Endometrium (tissue), 2 donors: Measurements from ENCODE around the gene MOV10L1.
"Not testable (repeated sequence)": the region's sequence is repeated elsewhere in the genome, so short reads cannot be mapped to it uniquely, and the experiment has no call there.

ENCODE experiments used
- FAIRE-seq: peaks from 2 replicates; lab custom pipeline; 2012; peaks lifted over from hg19 to GRCh38; lab: Jason Lieb, UNC
- donor health status: control.
- donor health status: control.

The MOV10L1 gene

DNA sequence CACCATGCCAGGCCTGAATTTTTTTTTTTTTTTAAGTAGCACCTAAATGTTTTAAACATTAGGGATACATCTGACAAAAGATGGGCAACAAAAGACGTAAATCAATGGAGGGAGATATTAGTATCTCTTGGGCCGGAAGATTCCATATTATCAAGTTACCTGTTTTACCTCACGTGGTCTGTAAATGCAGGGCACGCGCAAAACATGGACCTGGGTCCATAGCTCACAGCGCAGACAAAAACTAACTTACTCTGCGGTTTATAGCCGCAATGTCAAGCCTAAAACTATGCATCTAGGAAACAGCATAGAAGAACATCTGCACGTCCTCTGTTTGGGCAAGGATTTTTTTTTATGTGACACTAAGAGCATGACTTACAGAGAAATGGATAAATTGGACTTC lies 49.2 kb downstream of the MOV10L1 start:
- FAIRE-seq = no peak

DNA sequence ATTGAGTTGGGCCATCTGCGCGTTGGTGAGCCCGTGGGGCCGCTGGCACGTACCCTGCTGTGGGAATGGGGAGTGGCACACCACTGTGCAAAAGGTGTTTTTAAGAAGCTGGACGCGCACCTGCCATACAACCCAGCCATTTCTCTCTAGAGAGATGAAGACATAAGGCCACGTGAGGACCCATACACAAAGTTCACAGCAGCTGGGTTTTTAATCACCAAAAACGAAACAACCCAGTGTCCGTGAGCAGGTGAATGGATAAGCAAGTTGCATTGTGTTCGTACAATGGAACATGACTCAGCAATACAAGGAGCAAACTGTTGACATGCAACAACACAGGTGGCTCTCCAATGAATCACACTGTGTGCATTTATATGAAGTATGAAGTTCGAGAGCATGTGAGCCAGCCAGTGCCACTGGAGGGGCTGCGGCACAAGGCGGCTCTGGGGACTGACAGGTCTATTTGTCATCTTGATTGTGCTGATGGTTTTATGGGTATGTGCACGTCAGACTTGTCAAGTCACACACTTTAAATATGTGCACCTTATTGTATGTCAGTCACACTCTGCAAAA lies 50.1 kb downstream of the MOV10L1 start:
- no peak for FAIRE-seq

DNA sequence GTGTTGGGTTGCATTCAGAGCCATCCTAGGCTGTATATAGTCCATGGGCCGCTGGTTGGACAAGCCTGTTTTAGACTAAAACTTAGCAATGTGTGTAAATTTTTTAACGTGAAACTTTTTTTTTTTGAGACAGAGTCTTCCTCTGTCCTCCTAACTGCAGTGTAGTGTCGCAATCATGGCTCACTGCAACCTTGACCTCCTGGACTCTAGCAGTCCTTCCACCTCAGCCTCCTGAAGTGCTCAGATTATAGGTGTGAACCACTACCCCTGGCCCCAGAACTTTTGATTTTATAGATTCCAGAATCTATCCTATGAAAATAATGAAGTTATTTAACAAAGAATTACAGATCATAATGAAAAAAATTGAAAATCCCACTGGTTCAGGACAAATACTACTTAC lies 50.8 kb downstream of the MOV10L1 start:
- FAIRE-seq = no peak

DNA sequence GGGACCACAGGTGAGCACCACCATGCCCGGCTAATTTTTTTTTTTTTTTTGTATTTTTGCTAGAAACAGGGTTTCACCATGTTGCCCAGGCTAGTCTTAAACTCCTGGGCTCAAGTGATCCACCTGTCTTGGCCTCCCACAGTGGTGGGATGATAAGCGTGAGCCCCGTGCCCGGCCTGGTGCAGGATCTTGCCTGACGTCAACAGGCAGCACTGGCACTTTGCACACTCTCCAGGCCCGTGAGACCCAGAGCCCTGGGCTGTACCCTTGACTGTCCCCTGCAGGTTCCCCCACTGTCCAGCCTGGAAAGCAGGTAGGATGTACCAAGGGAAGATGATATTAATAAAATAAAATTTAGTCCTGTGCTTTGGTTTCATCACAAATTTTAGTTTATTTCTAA lies 51.7 kb downstream of the MOV10L1 start:
- FAIRE-seq = no peak

DNA sequence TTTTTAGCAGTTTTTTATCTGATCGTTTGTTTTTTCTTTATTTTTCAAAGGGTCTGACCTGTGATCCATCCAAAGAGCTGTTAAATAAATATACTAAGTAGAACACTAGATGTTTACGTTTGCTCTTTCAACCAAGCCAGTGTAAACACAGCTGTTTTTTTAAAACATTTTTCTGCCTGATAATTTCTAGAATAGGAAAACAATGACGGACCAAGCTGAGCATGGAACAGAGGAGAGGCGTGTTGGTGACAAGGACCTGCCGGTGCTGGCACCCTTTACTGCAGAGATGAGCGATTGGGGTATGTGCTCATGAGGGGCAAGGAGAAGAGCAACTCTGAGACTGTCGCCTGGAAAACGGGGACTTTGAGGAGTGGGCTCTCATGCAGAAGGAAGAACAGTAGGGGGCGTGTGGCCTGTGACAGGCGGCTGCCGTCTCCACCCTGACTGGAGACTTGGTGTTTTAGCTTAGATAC lies 52.1 kb downstream of the MOV10L1 start:
- peak; percentile 80 for FAIRE-seq

DNA sequence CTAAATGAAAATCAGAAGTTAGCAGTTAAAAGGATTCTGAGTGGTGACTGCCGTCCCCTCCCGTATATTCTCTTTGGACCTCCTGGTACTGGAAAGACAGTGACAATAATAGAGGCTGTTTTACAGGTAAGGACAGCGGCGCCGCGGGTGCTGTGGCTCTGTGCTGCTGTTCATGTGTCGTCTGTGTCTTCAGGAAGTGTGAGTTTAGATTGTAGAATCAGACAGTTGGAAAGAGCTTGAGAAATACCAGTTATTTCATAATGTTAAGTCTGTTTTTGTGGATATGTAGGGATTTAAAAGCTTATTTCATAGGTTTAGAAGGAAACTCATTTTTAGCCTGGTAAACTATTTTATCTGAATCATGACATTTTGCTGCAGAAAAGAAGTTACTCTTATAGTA lies 53.3 kb downstream of the MOV10L1 start:
- FAIRE-seq = no peak

DNA sequence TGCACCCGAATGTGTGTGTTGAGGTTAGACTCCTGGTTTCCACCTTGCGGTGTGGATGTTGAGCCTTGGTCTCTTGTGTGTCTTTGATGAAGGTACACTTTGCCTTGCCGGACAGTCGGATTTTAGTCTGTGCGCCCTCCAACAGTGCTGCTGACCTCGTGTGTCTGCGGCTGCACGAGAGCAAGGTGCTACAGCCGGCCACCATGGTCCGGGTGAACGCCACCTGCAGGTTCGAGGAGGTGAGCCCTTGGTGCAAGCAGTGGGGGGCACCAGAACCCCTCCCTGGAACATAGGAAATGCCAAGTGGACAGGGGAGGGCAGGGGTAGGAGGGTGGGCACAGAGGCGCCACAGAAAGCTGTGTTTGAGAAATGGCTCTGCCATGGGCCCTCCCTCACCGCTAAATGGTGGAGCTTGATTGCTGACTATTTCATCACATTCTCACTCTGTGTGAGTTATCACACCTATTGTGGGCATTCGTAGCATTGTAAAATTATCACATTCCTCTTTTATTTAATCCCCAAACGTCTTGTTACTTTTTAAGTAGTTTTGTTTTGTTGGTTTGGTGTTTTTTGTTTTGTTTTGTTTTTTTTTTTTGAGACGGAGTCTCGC lies 54.3 kb downstream of the MOV10L1 start:
- FAIRE-seq = no peak

DNA sequence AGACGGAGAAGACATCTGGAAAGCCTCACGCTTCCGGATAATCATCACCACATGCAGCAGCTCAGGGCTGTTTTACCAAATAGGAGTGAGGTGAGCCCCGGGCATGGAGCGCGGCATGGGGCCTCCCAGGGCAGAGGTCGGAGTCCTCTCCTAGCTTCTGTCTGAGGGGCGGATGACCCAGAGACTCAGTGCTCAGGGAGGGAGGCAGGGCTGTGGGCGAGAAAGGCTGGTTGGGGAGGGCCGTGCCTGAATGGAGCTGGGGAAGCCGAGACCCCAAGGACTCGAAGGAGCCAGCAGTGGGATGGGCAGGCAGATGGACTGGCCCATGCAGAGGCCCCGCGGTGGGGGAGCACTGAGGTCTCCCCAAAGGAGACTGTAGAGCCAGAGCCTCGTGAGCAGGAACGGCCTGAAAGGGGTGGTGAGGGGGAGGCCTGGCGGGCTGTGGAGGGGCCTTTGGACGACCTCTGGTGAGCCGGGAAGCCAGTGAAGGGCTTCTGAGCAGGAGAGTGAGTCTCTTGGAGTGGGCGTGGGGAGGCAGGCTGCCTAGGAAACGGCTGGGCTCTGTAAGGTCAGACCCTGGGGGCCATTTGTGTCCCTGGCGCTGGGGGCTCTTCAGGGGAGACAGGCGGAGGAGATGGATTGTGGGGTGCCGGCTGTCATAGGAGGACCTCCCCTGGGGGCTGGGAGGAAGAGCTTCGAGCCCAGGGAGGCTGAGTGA lies 56.1 kb downstream of the MOV10L1 start:
- FAIRE-seq = no peak

DNA sequence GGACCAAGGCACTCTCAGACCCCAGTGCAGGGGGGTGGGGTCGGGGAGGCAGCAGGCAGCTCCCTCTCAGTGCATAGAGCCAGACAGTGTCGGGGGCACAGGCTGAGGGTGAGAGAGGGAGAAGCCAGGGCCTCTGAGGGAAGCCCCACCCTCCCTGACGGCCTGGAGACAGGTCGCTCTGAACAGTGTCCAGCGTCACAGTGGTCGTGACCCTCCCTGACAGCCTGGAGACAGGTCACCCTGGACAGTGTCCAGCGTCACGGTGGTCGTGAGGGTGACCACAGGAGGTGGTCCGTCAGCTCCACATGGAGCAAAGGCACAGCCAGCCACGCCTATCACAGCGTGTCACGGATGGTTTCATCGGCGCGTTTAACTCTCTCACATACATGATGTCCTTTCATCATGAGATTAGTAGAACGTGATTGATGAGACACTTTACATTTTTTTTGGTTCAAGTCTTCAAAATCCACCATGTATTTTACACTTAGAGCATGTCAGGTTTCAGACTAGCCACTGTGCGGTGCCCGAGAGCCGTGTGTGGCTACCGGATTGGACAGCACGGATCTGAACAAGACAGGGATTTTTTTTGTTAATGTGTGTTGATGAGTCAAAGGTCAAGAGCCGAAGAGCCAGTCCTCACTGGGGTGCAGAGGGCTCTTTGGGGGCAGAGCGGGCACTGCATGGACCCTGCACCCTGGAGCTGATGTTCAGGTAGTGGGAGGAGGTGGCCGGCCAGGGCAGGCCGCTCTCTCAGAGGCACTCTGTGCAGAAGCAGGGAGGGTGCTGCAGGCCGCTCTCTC lies 56.8 kb downstream of the MOV10L1 start:
- peak; percentile 55 for FAIRE-seq

DNA sequence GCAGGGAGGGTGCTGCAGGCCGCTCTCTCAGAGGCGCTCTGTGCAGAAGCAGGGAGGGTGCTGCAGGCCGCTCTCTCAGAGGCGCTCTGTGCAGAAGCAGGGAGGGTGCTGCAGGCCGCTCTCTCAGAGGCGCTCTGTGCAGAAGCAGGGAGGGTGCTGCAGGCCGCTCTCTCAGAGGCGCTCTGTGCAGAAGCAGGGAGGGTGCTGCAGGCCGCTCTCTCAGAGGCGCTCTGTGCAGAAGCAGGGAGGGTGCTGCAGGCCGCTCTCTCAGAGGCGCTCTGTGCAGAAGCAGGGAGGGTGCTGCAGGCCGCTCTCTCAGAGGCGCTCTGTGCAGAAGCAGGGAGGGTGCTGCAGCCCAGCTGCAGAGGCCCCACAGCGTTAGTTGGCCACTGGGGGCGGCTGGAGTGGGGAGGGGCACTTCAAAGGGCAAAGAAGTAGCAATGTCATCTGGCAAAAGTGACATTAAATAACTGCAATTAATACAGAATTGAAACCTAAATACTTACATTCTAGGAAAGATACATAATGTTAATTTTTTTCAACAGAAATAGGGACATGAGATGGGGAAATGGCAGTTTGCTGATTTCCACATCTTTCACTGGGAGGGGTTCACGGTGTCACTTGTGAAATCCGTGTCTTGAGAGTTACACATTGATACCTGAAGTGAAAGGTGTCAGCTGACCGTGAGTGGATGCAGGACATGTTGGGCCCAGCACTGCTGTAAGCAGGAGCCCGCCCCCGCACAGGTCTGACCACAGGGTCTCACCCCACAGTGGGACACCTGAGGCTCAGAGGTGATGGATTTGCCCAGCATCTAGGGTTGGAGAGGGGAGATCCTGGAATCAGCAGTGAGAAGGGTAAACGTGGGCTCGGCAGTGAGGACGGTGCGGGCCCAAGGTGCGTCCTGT lies 57.7 kb downstream of the MOV10L1 start:
- FAIRE-seq = not testable (repeated sequence)

DNA sequence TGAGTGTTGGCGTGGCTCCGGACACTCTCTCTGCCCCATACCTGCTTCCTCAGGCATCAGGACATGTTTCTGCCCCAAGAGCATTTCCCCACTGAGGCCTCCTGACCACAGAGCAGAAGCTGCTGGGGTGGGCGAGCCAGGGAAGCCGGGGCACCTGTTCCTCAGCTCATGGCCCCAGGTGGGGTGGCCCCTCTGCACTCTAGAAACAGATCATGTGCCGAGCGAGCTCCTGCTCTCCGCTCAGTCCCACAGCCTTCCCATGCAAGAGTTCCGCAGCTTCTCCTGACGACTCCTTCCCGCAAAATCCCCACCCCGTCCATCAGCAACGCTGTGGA lies 58.3 kb downstream of the MOV10L1 start:
- FAIRE-seq = no peak

DNA sequence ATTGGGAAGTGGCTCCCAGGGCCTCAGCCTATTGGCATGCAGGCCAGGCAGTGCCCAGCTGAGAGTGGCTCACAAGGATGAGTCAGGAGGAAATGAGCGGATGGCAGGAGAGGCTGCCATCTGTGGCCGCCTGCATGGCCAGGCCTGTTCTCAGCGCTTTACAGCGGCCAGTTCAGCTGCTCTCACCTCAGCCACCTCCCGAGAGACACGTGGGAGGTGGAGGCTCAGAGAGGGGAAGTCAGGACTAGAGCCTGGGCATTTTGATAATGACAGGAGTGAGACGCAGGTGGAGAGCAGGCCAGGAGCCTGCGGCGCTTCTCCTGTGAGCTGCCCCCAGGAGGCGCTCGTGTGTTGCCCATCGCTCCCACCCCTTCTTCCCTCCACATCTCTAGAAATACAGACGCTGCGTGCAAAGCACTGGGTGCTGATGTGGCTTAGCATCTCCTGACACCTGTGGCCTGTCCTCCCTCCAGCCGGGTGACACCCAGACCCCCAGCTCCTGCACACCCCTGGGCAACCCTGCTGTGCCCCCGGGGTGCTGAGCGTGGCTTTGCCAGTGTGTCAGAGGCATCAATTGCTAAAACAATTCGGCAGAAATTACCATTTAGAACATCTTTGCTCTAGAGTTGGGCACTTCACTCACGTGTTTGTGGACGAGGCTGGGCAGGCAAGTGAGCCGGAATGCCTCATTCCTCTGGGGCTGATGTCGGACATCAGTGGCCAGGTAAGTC lies 59.4 kb downstream of the MOV10L1 start:
- no peak for FAIRE-seq

DNA sequence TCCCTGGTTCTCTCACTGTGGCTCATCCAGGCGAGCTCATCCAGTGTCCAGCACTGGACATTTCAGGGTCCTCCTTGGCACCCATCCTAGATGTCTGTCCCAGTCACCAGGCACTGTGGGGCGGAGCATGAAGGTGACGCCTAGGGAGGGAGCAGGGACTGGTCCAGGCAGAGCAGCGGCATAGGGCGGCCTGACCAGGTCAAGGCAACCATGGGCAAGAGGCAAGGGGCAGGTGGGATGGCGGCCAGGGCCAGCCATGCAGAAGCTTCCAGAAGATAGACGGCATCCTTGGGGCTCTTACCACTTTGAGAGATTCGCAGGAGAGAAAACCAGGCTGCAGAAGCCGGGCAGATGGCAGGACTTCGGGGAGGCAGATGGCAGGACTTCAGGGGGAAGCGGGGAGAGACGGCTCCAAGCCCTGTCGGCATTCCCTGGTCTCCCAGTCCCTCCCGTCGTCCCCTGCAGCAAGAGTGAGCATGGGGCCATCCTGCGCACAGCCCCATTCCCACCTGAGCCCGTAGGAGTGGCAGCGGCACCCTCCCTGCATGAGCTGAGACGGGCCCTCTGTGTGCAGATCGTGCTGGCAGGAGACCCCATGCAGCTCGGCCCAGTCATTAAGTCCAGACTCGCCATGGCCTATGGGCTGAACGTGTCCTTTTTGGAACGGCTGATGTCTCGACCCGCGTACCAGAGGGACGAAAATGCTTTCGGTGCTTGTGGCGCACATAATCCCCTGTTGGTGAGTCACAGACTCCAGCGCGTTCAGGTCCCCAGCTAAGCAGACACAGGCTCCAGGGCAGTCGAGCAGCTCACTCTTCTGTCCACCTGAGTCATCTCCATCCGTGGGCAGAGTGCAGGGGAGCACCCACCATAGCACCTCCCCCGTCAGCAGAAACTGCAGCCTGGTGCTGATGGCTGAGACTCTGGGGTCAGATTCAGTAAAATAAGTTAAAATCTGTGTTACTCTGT lies 60.6 kb downstream of the MOV10L1 start:
- no peak for FAIRE-seq

DNA sequence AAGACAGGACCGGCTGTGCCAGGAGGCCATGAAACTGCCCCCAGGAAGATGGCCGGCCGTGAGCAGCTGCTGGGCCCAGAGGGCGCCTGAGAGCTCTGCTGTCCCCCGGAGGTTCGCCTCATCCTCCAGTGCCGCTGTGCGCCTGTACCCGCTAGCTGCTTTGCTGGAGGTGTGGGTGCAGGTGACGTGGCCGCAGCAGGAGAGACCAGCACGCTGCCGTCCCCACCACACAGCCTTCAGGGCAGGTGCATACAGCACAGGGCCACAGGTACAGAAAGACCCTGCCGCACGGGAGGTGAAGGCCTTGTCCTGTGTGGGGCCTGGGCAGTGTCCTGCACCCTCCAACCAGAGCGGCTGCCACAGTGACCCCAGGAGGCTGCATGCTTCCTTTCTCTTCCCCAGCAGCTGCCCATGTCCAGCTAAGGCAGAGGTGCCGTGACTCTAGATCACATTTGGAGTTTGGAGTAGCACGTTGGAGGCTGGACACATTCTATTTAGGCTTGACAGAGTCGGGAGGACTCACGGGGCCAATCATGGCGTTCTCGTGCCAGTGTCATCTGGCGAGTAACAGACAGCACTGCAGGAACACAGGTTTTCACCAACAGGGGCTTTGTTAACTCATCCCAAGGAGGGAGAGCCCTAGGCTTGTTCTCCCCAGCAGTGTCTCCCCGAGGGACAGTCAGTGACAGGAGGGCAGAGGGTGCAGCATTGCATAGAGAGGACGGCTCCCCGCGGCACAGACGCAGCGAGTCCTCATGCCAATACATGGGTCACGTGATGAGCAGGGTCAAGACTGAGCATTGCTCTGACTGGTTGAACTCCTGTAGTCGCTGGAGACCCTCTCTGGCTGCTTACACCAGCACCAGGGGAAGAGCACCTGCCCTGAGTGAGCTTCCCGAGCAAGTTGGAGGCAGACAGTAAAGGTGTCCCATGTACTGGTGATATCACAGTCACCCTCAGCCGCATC lies 62.0 kb downstream of the MOV10L1 start:
- FAIRE-seq = no peak

DNA sequence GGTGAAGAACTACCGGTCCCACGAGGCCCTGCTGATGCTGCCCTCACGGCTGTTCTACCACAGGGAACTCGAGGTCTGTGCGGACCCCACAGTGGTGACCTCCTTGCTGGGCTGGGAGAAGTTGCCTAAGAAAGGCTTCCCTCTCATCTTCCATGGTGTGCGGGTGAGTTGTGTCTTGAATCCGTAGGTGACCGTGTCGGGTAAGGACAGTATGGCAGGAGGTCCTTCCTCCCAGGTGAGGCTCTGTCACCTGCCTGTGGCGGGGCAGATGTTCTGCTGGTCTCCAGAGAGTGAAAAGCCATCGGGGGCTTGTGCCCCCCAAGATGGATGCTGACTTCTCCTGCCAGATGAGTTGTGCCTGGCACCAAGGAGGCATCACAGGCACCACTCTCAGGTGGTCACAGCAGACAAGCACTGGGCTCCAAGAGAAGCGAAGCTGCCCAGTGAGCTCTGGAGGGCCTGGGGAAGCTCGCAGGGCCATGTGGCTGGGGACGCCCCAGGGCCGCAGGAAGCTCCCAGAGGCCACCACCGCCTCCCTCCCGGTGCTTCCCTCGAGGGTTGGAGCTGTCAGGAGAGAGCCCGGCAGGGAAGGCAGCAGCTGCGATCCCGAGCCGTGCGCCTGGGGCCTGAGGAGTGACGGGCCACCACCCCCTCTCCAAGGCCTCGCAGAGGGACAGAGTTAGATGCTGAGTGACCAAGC lies 63.4 kb downstream of the MOV10L1 start:
- FAIRE-seq = no peak

DNA sequence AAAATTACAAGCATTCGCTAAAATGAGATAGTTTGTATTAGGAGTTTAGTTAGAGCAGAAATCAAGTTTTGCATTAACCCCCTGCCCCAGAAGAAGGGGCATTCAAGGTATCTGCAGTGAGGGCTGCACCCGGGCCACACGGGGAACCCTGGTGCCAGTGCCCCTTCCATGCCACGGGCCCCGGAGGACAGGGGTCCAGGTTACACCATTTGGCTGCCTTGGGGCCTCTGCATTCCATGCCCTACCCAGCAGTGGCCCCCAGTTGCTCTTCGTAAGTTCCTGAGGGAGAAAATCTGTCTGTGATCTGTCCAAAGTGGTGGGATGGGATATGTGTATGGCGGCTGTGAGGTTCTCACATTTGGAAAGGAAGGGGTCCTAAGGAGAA lies 63.9 kb downstream of the MOV10L1 start:
- no peak for FAIRE-seq

DNA sequence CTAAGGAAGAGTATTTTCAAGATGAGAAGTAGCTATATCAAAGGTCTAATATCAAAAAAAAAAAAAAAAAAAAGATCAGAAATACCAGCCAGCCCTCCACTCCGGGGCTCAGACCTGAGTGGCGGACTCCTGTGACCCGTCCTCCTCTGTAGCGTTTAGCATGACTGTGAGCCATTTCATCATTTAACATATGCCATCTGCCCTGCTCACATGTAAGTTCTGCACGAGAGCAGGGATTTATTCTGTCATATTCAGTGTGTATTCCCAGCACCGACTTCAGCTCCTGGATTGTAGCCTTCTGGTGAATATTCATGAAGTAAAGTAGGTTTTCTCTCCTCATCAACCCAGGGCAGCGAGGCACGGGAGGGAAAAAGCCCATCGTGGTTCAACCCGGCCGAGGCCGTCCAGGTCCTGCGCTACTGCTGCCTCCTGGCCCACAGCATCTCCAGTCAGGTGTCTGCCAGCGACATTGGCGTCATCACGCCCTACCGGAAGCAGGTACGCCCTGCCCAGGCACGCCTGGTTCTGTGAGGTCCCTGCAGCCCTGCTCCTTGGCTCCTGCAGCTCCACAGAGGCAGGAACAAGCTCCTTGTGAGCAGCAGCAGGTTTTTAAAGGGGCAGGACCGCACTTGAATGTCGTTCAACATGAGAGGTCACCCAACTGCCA lies 68.0 kb downstream of the MOV10L1 start:
- no peak for FAIRE-seq

DNA sequence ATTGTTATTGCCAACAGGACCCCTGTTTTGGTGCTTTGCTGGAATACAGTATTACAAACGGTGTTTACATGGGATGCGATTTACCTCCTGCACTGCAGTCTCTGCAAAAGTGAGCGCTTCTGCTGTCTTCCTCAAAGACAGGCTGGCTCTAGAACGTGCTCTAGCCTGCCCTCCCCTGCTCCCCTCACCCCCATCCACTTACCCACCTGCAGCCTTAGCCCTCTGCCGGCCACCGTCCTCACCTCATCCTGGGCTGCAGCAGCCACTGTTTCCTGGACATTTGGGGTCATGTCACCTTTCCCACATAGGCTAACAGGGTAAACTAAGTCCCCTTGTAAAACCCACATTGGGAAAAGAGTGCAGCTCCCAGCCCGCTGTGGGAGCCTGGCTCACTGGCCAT lies 71.1 kb downstream of the MOV10L1 start:
- FAIRE-seq = no peak
